Activated CD4-positive, alpha-beta T cell treated with anti-CD3 and anti-CD28 coated beads, Interleukin-2, amount 50 U/mL, for 16 hours (primary cell): ENCODE measurements around the gene SPSB4.
"Not testable (repeated sequence)": the region's sequence is repeated elsewhere in the genome, so short reads cannot be mapped to it uniquely, and the experiment has no call there.

Experiments
- DNase-seq: peaks from one replicate; pipeline ENCODE4 v3.0.0-alpha.2; 2020

Gene SPSB4

DNA sequence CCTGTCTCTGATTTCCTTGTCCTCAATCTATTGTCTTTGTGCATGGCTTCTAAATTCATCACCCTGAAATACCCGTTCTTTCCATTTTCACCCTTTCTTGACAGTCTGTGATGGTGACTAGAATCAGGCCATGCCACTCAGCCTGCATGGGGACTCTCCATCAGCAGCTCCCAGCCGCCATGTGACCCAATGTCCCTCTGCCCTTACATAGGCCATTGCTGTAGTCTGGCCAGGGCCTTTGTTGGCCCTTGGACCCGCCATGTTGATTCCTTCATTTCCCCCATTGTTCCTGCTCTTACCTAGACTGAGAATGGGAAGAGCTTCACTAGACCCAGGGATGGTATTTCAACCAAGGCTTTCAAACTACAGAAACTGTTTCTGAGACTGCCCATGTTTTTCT is 45.8 kb downstream of the SPSB4 start:
- DNase-seq, result no peak

GRCh38 chr3:141100112-141100511 is 49.0 kb downstream of the SPSB4 start:
- DNase-seq, result no peak

- no peak for DNase-seq
Measured at GRCh38 chr3:141100531-141101320, 49.6 kb downstream of the SPSB4 start.

- DNase-seq, result no peak
Measured at GRCh38 chr3:141102372-141102771, 51.2 kb downstream of the SPSB4 start.

- DNase-seq, result no peak
Measured at GRCh38 chr3:141103067-141103466, 51.9 kb downstream of the SPSB4 start.

GRCh38 chr3:141103503-141103902 is 52.4 kb downstream of the SPSB4 start:
- DNase-seq, result no peak

- no peak for DNase-seq
Measured at GRCh38 chr3:141104151-141104821, 53.1 kb downstream of the SPSB4 start.

DNA sequence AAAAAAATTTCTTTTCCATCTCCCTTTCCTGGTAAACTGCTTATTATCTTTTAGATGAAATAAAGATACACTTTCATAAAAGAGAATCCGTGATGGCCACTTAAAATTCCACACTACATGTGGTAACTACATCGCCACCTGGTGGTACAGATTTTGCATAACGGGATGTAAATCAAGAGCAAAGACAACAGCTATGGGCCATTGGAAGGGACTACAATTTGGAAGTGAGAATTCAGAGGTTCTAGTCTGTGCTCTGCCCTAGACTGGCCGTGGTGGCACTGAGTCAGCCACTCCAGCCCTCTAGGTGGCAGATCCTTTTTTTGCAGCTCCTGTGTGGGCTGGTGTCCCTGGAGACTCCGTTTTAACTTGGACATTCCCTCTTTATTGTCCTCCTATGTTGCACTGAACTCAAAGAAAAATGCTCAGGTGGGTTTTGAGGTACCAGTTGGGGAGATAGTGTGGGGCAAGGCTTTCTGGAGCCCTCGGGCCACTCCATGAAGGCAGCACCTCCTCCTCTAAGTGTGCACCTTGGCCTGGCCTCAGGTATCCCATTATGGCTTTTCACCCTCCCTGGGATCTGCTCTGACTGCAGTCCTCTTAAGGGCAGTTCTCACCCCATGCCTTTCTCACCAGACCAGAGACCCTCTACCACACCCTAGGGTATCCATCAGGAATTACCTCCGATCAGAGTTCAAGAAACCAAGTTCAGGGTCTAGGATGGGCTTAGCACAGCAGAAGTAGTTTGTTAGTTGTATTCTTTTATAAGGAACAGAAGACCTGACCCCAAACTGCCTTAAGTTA is 54.9 kb downstream of the SPSB4 start:
- DNase-seq, result peak; percentile 68

DNA sequence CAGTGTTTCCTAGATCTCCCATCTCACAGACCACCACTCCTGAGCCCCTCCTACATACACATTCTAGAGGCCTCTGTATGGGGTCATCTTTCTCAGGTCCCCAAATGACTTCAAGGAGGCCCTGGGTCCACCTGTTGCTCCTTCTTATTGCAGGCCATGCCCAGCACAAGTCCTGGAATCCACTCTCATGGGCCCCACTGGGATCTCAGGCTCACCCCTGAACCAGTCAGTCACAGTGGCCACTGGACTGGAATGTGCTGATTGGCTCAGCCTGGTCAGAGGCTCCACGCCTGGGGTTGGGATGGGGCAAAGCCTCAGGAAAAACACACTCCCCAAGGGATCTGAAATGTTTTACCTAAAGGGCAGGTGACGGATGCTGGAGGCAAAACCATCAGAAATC is 55.7 kb downstream of the SPSB4 start:
- DNase-seq, result no peak

DNA sequence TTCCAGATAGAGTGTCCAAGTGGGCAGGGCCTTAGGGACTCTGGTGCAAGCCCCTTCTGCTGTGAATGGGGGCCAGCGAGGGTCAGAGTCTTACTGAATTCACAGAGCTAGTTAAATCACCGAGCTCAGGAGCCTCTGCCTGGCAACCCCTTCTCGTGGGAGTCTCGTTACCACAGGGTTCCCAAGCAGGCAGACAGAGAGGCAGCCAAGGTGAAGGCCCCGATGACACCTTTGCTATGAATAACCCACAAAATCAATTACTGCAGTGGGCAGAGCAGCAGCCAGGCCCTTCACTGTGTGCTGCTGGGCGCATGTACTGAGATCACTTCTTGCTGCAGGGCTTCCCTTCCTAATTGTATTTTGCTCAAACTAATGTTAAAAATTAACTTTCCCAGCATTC is 56.9 kb downstream of the SPSB4 start:
- no peak for DNase-seq

GRCh38 chr3:141109751-141110150 is 58.6 kb downstream of the SPSB4 start:
- DNase-seq, result no peak

- no peak for DNase-seq
Measured at GRCh38 chr3:141110322-141110721, 59.2 kb downstream of the SPSB4 start.

DNA sequence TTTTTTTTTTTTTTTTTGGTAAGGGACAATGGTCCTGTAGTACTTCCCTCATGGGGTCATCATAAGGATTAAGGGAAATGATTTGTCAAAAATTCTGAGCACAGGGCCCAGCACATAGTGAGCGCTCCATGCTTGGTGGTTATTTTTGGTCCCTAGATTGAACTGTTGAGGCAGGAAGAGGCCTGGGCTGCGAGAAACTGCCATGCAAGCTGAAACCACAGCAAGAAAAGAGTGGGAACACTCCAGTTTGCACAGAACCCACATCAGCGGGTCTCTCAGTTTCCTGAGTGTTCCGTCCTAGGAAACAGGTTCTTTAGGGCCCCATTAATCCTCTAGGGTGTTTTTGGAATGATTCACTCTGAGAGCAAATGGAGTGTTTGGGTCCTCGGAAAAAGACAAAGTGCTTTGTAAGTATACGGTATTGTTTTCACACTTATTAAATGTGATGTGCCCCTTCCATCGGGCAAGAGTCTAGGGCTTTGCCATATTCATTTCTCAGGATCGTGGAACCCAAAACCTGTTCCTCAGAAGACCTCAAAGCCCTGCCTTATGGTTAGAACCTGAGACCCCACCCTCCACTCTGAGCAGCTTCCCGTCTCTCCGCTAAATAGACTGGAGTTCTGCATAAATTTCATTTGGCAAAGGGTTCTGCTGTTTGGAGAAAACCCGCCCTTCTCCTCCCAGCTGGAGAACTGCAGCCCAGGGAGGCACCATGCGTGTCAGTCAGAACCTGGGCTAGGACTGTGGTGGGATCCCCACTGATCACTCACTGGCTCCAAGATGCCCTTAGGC is 60.4 kb downstream of the SPSB4 start:
- no peak for DNase-seq

- DNase-seq, result no peak
Measured at GRCh38 chr3:141112686-141113297, 61.6 kb downstream of the SPSB4 start.

DNA sequence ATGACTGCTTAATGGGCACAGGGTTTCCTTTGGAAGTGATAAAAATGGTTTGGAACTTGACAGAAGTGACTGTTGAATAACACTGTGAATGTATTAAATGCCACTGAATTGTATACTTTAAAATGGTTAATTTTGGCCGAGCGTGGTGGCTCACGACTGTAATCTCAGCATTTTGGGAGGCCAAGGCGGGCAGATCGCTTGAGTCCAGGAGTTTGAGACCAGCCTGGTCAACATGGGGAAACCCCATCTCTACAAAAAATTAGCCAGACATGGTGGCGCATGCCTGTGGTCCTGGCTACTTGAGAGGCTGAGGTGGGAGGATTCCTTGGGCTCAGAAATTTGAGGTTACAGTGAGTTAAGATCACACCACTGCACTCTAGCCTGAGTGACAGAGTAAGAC is 62.5 kb downstream of the SPSB4 start:
- DNase-seq, result not testable (repeated sequence)

DNA sequence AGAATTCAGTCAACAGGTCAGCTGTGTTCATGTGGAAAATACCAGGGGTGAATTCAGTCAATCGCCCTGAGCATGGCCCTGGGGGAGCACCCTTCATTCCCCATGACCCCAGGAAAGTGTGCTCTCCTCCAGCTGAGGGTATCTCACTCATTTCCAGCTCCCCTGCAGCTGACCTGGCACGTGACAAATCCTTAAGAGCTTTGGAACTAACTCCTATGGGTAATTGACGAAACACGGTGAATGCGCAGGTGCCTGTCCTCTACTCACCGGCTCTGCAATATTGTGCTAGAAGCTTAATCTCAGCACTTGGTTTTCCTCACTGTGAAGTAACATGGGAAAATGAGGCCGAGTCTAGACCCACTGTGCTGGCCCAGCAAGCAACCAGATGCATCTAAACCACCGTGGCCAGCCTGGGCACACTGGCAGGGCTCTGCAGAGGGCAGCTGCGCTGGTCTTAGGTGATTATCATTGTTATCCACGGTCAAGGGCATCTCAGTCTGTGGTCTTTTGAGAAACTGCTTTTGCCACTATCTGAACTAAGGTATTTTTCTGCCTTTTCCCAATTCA is 63.1 kb downstream of the SPSB4 start:
- DNase-seq, result no peak

DNA sequence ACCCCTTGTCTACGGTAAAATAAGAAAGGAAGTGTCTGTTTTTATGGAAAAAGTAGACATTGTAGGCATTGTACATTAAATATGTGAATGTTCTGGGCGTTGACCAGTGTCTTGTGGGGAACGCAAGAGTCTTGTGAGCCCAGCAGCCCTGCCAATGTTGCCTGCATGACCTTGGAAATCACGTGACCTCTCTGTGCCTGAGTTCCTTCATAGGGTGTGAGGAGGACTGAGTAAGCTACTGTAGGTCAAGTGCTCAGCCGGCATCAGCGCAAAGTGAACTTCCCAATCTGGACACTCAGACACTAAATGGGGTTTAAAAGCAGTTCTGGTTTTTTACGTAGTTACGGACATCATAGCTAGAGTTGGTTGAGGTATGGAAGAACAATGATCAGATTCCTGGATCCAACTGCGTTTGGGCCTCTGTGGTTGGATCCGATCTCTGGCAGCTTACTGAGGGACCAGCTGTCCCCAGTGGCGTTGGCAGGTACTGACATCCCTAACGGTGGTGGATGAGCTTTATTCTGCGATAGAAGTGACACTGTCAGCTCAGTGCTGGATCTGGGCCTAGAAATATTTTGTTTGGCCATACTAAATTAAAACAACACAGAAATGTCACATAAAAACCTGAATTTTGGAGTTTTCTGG is 63.8 kb downstream of the SPSB4 start:
- DNase-seq, result no peak

DNA sequence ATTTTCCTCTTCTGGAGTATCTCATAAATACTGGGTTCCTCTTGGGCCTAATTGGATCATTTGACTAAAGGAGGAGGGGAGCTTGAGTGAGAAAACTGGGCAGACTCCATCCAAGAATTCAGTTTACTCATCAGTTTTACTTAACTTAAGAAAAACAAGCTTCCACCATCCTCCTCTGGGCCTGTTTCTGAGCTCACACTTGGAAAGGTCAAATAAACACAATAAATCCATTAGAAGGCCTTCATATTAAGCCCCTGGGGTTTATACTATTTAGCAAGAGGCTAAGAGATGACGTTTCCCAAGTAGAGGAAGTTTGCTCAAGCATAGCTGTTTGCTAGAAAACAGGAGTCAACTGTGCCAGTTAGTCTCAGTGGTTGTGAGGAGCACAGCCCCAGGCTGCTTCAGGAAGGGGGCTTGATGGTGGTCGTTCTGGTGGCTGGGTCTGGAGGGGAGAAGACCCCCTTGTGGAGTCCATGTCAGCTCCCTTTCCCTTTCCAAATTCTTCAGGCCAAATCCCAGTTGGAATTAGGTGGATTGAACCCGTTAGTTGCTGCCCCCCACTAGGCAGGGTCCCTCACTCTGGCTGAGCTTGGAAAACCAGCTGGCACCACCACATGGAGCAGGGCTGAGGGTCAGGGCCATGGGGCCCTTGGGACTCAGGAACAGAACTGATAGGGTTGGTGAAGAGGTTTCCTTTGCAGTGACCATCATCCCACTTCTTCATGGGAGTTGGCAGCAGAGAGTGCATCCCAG is 64.8 kb downstream of the SPSB4 start:
- no peak for DNase-seq

- no peak for DNase-seq
Measured at GRCh38 chr3:141116721-141117120, 65.6 kb downstream of the SPSB4 start.

DNA sequence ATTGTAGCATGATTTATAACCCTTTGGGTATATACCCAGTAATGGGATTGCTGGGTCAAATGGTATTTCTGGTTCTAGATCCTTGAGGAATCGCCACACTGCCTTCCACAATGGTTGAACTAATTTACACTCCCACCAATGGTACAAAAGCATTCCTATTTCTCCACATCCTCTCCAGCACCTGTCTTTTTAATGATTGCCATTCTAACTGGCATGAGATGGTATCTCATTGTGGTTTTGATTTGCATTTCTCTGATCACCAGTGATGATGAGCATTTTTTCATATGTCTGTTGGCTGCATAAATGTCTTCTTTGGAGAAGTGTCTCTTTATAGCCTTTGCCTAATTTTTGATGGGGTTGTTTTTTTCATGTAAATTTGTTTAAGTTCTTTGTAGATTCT is 66.8 kb downstream of the SPSB4 start:
- not testable (repeated sequence) for DNase-seq
